Measurements from ENCODE around the gene CCL1. TPM values are rescaled to one million over a fixed set of nuclear protein-coding genes. Genes with fewer than 3 reads are reported as not detected.

CCL1 gene
- total and polyA plus RNA-seq, 2 experiments from 2014 or later, result not detected

DNA sequence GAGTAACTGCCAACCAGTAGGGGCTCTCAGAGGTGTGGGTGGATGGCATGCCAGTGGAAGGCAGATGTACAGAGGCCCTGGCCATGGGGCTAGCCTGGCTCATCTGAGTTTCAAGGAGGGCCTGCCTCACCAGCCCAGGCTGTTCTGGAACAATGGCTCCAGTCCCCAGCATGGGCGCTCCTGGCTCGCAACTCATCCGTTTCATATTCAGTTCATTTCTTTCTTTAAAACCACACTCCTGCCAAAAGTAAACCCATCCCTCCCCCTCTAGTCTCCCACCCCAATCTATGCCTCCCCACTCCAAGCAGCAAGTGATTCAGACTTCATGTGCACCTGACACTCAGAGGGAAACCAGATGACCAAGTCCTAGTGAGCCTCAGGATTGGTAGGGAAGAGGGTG lies 4.4 kb downstream of the CCL1 start:
- in situ Hi-C loops (cut with MboI), result no loop called here
- Histone ChIP-seq H3K9me2 (ENCODE audit: insufficient read depth) (no peaks in the 10 kb centered on the region), H3K4me3 (no peak overlapping the region), H3K4me1 (ENCODE audit: insufficient read depth) (no peaks in the 10 kb centered on the region), H3K4me2 (ENCODE audit: unreplicated experiment) (no peak overlapping the region), H3K9ac (no peak overlapping the region), H3K27me3 (replicated peaks; ENCODE audit: insufficient read depth) (peaks cover 10% of the 10 kb centered on the region; the same call in 1 of the 2 replicates), H3K36me3 (ENCODE audit: low read depth) (no peaks in the 10 kb centered on the region), H2AFZ (no peak overlapping the region), H4K20me1 (ENCODE audit: insufficient read depth) (no peaks in the 10 kb centered on the region), H3K79me2 (ENCODE audit: insufficient read depth) (no peaks in the 10 kb centered on the region), H3F3A (ENCODE audit: insufficient read depth) (no peaks in the 10 kb centered on the region), H3K9me3 (ENCODE audit: low read depth) (no peaks in the 10 kb centered on the region), H3K27ac (no peak overlapping the region)
- WGBS, 2 experiments (ENCODE audit: low coverage in 1 of 2, low lambda C conversion rate in 2 of 2, missing lambda C conversion rate in 2 of 2), result 99 to 100% methylated on average over 2 to 3 of the region's 3 CpGs
- DNase-seq, result no peak
- TF ChIP-seq EZH2 (IDR thresholded peaks at IDR 0.05; ENCODE audit: insufficient read depth, poor library complexity, severe bottlenecking) (no peak), EZH2phosphoT487 (IDR thresholded peaks at IDR 0.05; ENCODE audit: insufficient read depth, low read depth) (no peak)

DNA sequence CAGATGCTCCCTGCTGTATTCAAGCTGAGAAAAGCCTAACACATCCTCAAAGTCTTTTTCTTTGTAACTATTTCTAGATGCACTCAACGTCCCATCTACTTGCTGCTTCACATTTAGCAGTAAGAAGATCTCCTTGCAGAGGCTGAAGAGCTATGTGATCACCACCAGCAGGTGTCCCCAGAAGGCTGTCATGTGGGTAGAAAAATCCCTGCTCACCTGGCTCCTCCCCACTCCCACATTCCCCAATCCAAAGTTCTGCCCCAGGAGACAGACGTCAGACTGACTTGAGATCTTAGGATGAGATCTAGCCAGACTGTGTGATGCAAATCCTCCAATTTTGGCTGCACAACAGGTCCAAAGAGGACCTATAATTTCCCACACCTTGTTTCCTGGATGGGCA lies 5.6 kb downstream of the CCL1 start:
- Histone ChIP-seq H3K9ac (no peak overlapping the region), H4K20me1 (ENCODE audit: insufficient read depth) (no peaks in the 10 kb centered on the region), H3K79me2 (ENCODE audit: insufficient read depth) (no peaks in the 10 kb centered on the region), H3K27ac (no peak overlapping the region), H3F3A (ENCODE audit: insufficient read depth) (no peaks in the 10 kb centered on the region), H3K4me2 (ENCODE audit: unreplicated experiment) (no peak overlapping the region), H3K27me3 (replicated peaks; ENCODE audit: insufficient read depth) (peaks cover 7% of the 10 kb centered on the region; the same call in 1 of the 2 replicates), H3K36me3 (ENCODE audit: low read depth) (no peaks in the 10 kb centered on the region), H3K4me1 (ENCODE audit: insufficient read depth) (no peaks in the 10 kb centered on the region), H3K9me3 (ENCODE audit: low read depth) (no peaks in the 10 kb centered on the region), H3K9me2 (ENCODE audit: insufficient read depth) (no peaks in the 10 kb centered on the region), H3K4me3 (no peak overlapping the region), H2AFZ (no peak overlapping the region)
- DNase-seq, result no peak
- TF ChIP-seq EZH2phosphoT487 (IDR thresholded peaks at IDR 0.05; ENCODE audit: insufficient read depth, low read depth) (no peak), EZH2 (IDR thresholded peaks at IDR 0.05; ENCODE audit: insufficient read depth, poor library complexity, severe bottlenecking) (no peak)
- WGBS, 2 experiments (ENCODE audit: low coverage in 1 of 2, low lambda C conversion rate in 2 of 2, missing lambda C conversion rate in 2 of 2), result 31 to 66% methylated on average over 2 of the region's 2 CpGs
- in situ Hi-C loops (cut with MboI), result no loop called here

GRCh38 chr17:34356194-34356593 lies 6.8 kb downstream of the CCL1 start, which contains the start of gene CCL13:
TSS of gene CCL13 (plus strand) at chr17:34356480. CDS start at chr17:34356527, 47 bp downstream.
- Histone ChIP-seq H2AFZ (no peak within 1 kb of the TSS), H3K4me1 (ENCODE audit: insufficient read depth) (no peaks in the 10 kb centered on the region), H3K27me3 (replicated peaks; ENCODE audit: insufficient read depth) (no peaks in the 10 kb centered on the region), H3K9ac (no peak within 1 kb of the TSS), H3K4me3 (no peak within 1 kb of the TSS), H3K9me2 (ENCODE audit: insufficient read depth) (no peaks in the 10 kb centered on the region), H3K79me2 (ENCODE audit: insufficient read depth) (no peaks in the 10 kb centered on the region), H4K20me1 (ENCODE audit: insufficient read depth) (no peaks in the 10 kb centered on the region), H3K9me3 (ENCODE audit: low read depth) (no peaks in the 10 kb centered on the region), H3F3A (ENCODE audit: insufficient read depth) (no peaks in the 10 kb centered on the region), H3K27ac (no peak within 1 kb of the TSS), H3K4me2 (ENCODE audit: unreplicated experiment) (no peak within 1 kb of the TSS), H3K36me3 (ENCODE audit: low read depth) (no peaks in the 10 kb centered on the region)
- DNase-seq, result no peak
- WGBS, 2 experiments (ENCODE audit: low coverage in 1 of 2, low lambda C conversion rate in 2 of 2, missing lambda C conversion rate in 2 of 2), result 89 to 93% methylated on average over 5 of the region's 5 CpGs
- in situ Hi-C loops (cut with MboI), result no loop called here
- TF ChIP-seq EZH2phosphoT487 (IDR thresholded peaks at IDR 0.05; ENCODE audit: insufficient read depth, low read depth), result no peak
- no peak for TF ChIP-seq EZH2 (IDR thresholded peaks at IDR 0.05; ENCODE audit: insufficient read depth, poor library complexity, severe bottlenecking)

GRCh38 chr17:34354637-34355036 lies 8.4 kb downstream of the CCL1 start:
- H3K9me2 ChIP-seq (ENCODE audit: insufficient read depth), result no peaks in the 10 kb centered on the region
- TF ChIP-seq EZH2 (IDR thresholded peaks at IDR 0.05; ENCODE audit: insufficient read depth, poor library complexity, severe bottlenecking), result no peak
- no peak for TF ChIP-seq EZH2phosphoT487 (IDR thresholded peaks at IDR 0.05; ENCODE audit: insufficient read depth, low read depth)
- no peak overlapping the region for H3K4me3 ChIP-seq
- no peaks in the 10 kb centered on the region for H3K79me2 ChIP-seq (ENCODE audit: insufficient read depth)
- no peak overlapping the region for H3K9ac ChIP-seq
- peak; percentile 13 for DNase-seq
- no peak overlapping the region for H2AFZ ChIP-seq
- H3K4me1 ChIP-seq (ENCODE audit: insufficient read depth), result no peaks in the 10 kb centered on the region
- no peaks in the 10 kb centered on the region for H3K9me3 ChIP-seq (ENCODE audit: low read depth)
- no peak overlapping the region for H3K27ac ChIP-seq
- no peaks in the 10 kb centered on the region for H3F3A ChIP-seq (ENCODE audit: insufficient read depth)
- no peaks in the 10 kb centered on the region for H4K20me1 ChIP-seq (ENCODE audit: insufficient read depth)
- no peaks in the 10 kb centered on the region for H3K27me3 ChIP-seq (replicated peaks; ENCODE audit: insufficient read depth)
- in situ Hi-C loops (cut with MboI), result no loop called here
- no peaks in the 10 kb centered on the region for H3K36me3 ChIP-seq (ENCODE audit: low read depth)
- no peak overlapping the region for H3K4me2 ChIP-seq (ENCODE audit: unreplicated experiment)

GRCh38 chr17:34352191-34352590 lies 10.8 kb downstream of the CCL1 start:
- in situ Hi-C loops (cut with MboI), result no loop called here
- Histone ChIP-seq H3K79me2 (ENCODE audit: insufficient read depth) (no peaks in the 10 kb centered on the region), H3K4me2 (ENCODE audit: unreplicated experiment) (no peak overlapping the region), H3K9ac (no peak overlapping the region), H3K27ac (no peak overlapping the region), H3K9me3 (ENCODE audit: low read depth) (no peaks in the 10 kb centered on the region), H3K4me3 (no peak overlapping the region), H2AFZ (no peak overlapping the region), H3K36me3 (ENCODE audit: low read depth) (no peaks in the 10 kb centered on the region), H3K9me2 (ENCODE audit: insufficient read depth) (no peaks in the 10 kb centered on the region), H3F3A (ENCODE audit: insufficient read depth) (no peaks in the 10 kb centered on the region), H4K20me1 (ENCODE audit: insufficient read depth) (no peaks in the 10 kb centered on the region), H3K4me1 (ENCODE audit: insufficient read depth) (no peaks in the 10 kb centered on the region), H3K27me3 (replicated peaks; ENCODE audit: insufficient read depth) (no peaks in the 10 kb centered on the region)
- TF ChIP-seq EZH2phosphoT487 (IDR thresholded peaks at IDR 0.05; ENCODE audit: insufficient read depth, low read depth), result no peak
- TF ChIP-seq EZH2 (IDR thresholded peaks at IDR 0.05; ENCODE audit: insufficient read depth, poor library complexity, severe bottlenecking), result no peak
- no peak for DNase-seq

All from GM23248 (cell line).